ENCODE measurements around the gene SLC10A3.

Gene SLC10A3

GRCh38 chrX:154440623-154441357 is 49.6 kb downstream of the SLC10A3 start:
- no peak for DNase-seq (ENCODE audit: low read depth in 2 of 2)

GRCh38 chrX:154439841-154440240 is 50.6 kb downstream of the SLC10A3 start:
- no peak for DNase-seq (ENCODE audit: low read depth in 2 of 2)

- no peak for DNase-seq (ENCODE audit: low read depth in 2 of 2)
Observed at GRCh38 chrX:154437971-154438893, 52.2 kb downstream of the SLC10A3 start.

All from fibroblast of skin of left quadriceps (primary cell).